GM21526 (cell line): Measurements from ENCODE around the gene BUB3.

Source experiments
- ATAC-seq: cut with Tn5 transposase; IDR thresholded peaks from one replicate; pipeline ENCODE4 v1.9.1; 2021; ENCODE audit warnings: moderate library complexity; ENCODE audit not compliant: unreplicated experiment, low FRiP score

BUB3 gene

GRCh38 chr10:123202506-123202905 lies 48.3 kb downstream of the BUB3 start:
- no peak for ATAC-seq

- ATAC-seq = no peak
Observed at GRCh38 chr10:123203393-123204126, 49.4 kb downstream of the BUB3 start.

- no peak for ATAC-seq
Observed at GRCh38 chr10:123204127-123204461, 49.9 kb downstream of the BUB3 start.

GRCh38 chr10:123205041-123205440 lies 50.8 kb downstream of the BUB3 start:
- ATAC-seq = no peak

GRCh38 chr10:123212063-123212462 lies 57.9 kb downstream of the BUB3 start:
- ATAC-seq = no peak

- no peak for ATAC-seq
Observed at GRCh38 chr10:123212640-123213039, 58.4 kb downstream of the BUB3 start.

GRCh38 chr10:123213192-123213591 lies 59.0 kb downstream of the BUB3 start:
- ATAC-seq = no peak
